A673 (cell line): ENCODE data around the gene IL1B. TPM values are rescaled to one million over a fixed set of nuclear protein-coding genes. Genes with fewer than 3 reads are reported as not detected.

Experiments used
- BruUV-seq: library from RNA; stranded (reverse); fragments of 400-500 nt; replicated peaks from 2 replicates; lab custom pipeline; 2021; lab: Mats Ljungman, UMichigan
- CTCF ChIA-PET: fragments of 300-600 bp; sonication (Branson Sonifier 250); formaldehyde crosslinking; loops from one replicate; lab custom pipeline; 2022; ENCODE audit warnings: antibody characterized with exemption; lab: Charles Lee
- POLR2A ChIA-PET: fragments of 300-600 bp; sonication (Branson Sonifier 250); formaldehyde crosslinking; loops from one replicate; lab custom pipeline; 2022; ENCODE audit warnings: antibody characterized with exemption; ENCODE audit not compliant: low non-redundant PET; lab: Charles Lee
- DNase-seq: peaks from one replicate; pipeline ENCODE4 v3.0.0-alpha.2; 2015; ENCODE audit warnings: low spot score
- H3K27ac ChIP-seq: fragments of 200-600 bp; sonication (generic); 2 replicates; pipeline ENCODE4 v1.5.1; 2016; ENCODE audit warnings: mixed run types, low read depth, mild to moderate bottlenecking, mixed read lengths, antibody characterized with exemption, low read length; ENCODE audit not compliant: poor library complexity, severe bottlenecking
- H3K27me3 ChIP-seq: fragments of 200-600 bp; sonication (generic); replicated peaks from 2 replicates; pipeline ENCODE4 v1.6.1; 2017; ENCODE audit warnings: mixed run types, low read depth, mild to moderate bottlenecking, mixed read lengths, antibody characterized with exemption, low read length; ENCODE audit not compliant: insufficient read depth, poor library complexity
- H3K36me3 ChIP-seq: fragments of 200-600 bp; sonication (generic); 2 replicates; pipeline ENCODE4 v1.6.1; 2016; ENCODE audit warnings: mixed run types, mild to moderate bottlenecking, mixed read lengths, antibody characterized with exemption, low read length; ENCODE audit not compliant: insufficient read depth, poor library complexity, severe bottlenecking
- H3K4me1 ChIP-seq: fragments of 200-600 bp; sonication (generic); 2 replicates; pipeline ENCODE4 v1.6.1; 2017; ENCODE audit warnings: mixed run types, mild to moderate bottlenecking, mixed read lengths, antibody characterized with exemption, low read length; ENCODE audit not compliant: insufficient read depth, poor library complexity, severe bottlenecking
- H3K4me3 ChIP-seq: fragments of 200-600 bp; sonication (generic); 2 replicates; pipeline ENCODE4 v1.5.1; 2016; ENCODE audit warnings: low read depth, mixed run types, mild to moderate bottlenecking, mixed read lengths, low read length; ENCODE audit not compliant: poor library complexity, severe bottlenecking
- H3K9me3 ChIP-seq: fragments of 200-600 bp; sonication (generic); 2 replicates; pipeline ENCODE4 v1.6.1; 2016; ENCODE audit warnings: mixed run types, low read depth, mild to moderate bottlenecking, mixed read lengths, antibody characterized with exemption, low read length; ENCODE audit not compliant: poor library complexity, severe bottlenecking
- EZH2 ChIP-seq: fragments of 200-600 bp; sonication (generic); IDR thresholded peaks from 2 replicates; pipeline ENCODE4 v1.6.1; 2017; ENCODE audit warnings: borderline replicate concordance, low read depth, mild to moderate bottlenecking, mixed read lengths, antibody characterized with exemption, low read length; ENCODE audit not compliant: poor library complexity, severe bottlenecking
- intact Hi-C: fragments of 100-400 bp; cut with micrococcal nuclease; formaldehyde crosslinking; loops from one replicate; pipeline ENCODE4 v1.10.0; 2022; ENCODE audit not compliant: unreplicated experiment
- total RNA-seq: library from RNA; stranded (reverse); gene quantifications from 2 replicates; pipeline ENCODE4 v1.2.3, GENCODE V29; 2021
- TF ChIP-seq, protein P1 (sequence below): fragments of 300-800, 200-600 bp; sonication (generic); conservative IDR thresholded peaks from 2 replicates; pipeline ENCODE4 v1.5.1; 2017; ENCODE audit warnings: low read depth, mild to moderate bottlenecking, antibody characterized with exemption, low read length, moderate library complexity, mixed read lengths

IL1B gene
- total RNA-seq, 1 experiment from 2014 or later, result 2.1 TPM

DNA sequence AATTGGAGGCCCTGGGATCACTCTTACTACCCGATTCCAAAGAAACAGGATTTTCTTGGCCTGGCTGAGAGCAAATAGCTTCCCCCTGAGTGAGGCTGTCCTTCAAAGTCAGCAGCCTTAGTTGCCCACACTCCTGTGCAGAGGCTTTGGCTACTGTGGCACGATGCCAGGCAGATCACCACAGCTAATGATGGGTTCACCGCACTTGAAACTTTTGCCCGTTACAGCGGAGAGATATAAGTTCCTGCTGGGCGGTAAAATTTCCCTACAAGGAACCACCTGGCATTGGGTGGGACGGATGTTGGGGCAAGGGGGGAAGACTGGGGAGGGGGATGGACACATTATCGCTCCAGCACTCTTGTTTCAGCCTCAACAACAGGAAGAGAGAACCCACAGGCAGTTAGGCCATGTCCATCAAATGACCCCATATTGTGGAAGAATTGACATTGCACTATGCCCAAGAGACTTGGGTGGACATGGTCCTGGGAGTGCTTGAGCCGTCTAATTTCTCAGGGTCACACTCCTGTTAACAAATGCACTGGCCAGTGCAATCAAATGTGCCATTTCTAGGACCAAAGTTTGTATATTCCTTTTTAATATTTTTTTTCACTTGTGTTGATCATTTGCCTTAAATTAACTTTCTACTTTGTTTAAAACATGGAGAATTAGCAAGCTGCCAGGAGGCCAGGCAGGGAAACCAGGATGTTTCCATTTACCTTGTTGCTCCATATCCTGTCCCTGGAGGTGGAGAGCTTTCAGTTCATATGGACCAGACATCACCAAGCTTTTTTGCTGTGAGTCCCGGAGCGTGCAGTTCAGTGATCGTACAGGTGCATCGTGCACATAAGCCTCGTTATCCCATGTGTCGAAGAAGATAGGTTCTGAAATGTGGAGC lies 4.4 kb downstream of the IL1B start:
- no peaks in the 10 kb centered on the region for H3K36me3 ChIP-seq
- CTCF ChIA-PET, result no interaction called here
- no peaks in the 10 kb centered on the region for H3K9me3 ChIP-seq
- H3K27ac ChIP-seq, result no peak overlapping the region
- no peaks in the 10 kb centered on the region for H3K27me3 ChIP-seq
- intact Hi-C loops, result no loop called here
- peaks cover 26% of the 10 kb centered on the region for H3K4me1 ChIP-seq
- no TSS peak for BruUV-seq
- no peak for DNase-seq
- H3K4me3 ChIP-seq, result no peak overlapping the region
- POLR2A ChIA-PET, result no interaction called here
- TF ChIP-seq, protein P1, sequence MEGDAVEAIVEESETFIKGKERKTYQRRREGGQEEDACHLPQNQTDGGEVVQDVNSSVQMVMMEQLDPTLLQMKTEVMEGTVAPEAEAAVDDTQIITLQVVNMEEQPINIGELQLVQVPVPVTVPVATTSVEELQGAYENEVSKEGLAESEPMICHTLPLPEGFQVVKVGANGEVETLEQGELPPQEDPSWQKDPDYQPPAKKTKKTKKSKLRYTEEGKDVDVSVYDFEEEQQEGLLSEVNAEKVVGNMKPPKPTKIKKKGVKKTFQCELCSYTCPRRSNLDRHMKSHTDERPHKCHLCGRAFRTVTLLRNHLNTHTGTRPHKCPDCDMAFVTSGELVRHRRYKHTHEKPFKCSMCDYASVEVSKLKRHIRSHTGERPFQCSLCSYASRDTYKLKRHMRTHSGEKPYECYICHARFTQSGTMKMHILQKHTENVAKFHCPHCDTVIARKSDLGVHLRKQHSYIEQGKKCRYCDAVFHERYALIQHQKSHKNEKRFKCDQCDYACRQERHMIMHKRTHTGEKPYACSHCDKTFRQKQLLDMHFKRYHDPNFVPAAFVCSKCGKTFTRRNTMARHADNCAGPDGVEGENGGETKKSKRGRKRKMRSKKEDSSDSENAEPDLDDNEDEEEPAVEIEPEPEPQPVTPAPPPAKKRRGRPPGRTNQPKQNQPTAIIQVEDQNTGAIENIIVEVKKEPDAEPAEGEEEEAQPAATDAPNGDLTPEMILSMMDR, result no peak
- no peak for TF ChIP-seq EZH2

DNA sequence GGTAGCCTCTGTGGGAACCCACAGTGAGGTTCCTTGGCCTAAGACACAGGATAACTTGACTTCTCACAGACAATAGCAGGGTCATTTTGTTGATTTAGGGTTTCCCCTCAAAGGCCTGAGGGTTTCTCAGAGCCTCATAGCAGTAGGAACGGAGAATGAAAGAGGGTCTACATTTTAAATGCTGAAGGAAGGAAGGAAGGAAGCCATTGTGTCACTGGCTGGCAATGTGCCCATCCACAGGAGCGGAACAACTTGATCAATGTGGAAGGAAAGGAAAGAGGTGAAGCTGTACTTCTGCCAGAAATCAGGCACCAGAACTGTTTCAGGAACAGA lies 5.1 kb downstream of the IL1B start:
- TF ChIP-seq, protein P1, result no peak
- TF ChIP-seq EZH2, result no peak
- peak; percentile 56 for DNase-seq
- Histone ChIP-seq H3K36me3 (no peaks in the 10 kb centered on the region), H3K27me3 (no peaks in the 10 kb centered on the region), H3K4me3 (no peak overlapping the region), H3K9me3 (no peaks in the 10 kb centered on the region), H3K4me1 (peaks cover 26% of the 10 kb centered on the region), H3K27ac (no peak overlapping the region)
- CTCF ChIA-PET, result no interaction called here
- intact Hi-C loops, result no loop called here
- POLR2A ChIA-PET, result no interaction called here
- no TSS peak for BruUV-seq

- CTCF ChIA-PET, result no interaction called here
Measured at GRCh38 chr2:112830682-112831512, 5.7 kb downstream of the IL1B start.

More at GRCh38 chr2:112830682-112831512, 5.7 kb downstream of the IL1B start:
- no peaks in the 10 kb centered on the region for H3K36me3 ChIP-seq
- peaks cover 21% of the 10 kb centered on the region for H3K4me1 ChIP-seq
- no peak for DNase-seq
- POLR2A ChIA-PET, result no interaction called here
- no peaks in the 10 kb centered on the region for H3K9me3 ChIP-seq
- no peak overlapping the region for H3K4me3 ChIP-seq
- no TSS peak for BruUV-seq
- no peak for TF ChIP-seq EZH2
- TF ChIP-seq, protein P1, result no peak
- intact Hi-C loops, result no loop called here
- no peaks in the 10 kb centered on the region for H3K27me3 ChIP-seq
- no peak overlapping the region for H3K27ac ChIP-seq
